Activated CD4-positive, alpha-beta T cell treated with anti-CD3 and anti-CD28 coated beads for 4 hours (primary cell): ENCODE measurements around the gene FXYD2.
"Not testable (repeated sequence)": the region's sequence is repeated elsewhere in the genome, so short reads cannot be mapped to it uniquely, and the experiment has no call there.

Experiments
- DNase-seq, 2 donors: peaks; one replicate each; pipeline ENCODE4 v3.0.0-alpha.2; 2020

Gene FXYD2

GRCh38 chr11:117824571-117825537 lies at the start of gene FXYD2:
Gene FXYD2 (minus strand): TSS chr11:117824744. CDS start chr11:117824678, 66 bp downstream.
- DNase-seq: no peak

- DNase-seq: no peak
Measured at GRCh38 chr11:117873828-117874125, 49.2 kb upstream of the FXYD2 start.

GRCh38 chr11:117872975-117873827 lies 48.7 kb upstream of the FXYD2 start:
- DNase-seq: no peak

GRCh38 chr11:117872420-117872961 lies 47.9 kb upstream of the FXYD2 start:
- no peak for DNase-seq

GRCh38 chr11:117871784-117872183 lies 47.2 kb upstream of the FXYD2 start:
- no peak for DNase-seq

- DNase-seq: no peak
Measured at GRCh38 chr11:117871160-117871559, 46.6 kb upstream of the FXYD2 start.

GRCh38 chr11:117870103-117870952 lies 45.8 kb upstream of the FXYD2 start:
- DNase-seq: no peak

- no peak for DNase-seq
Measured at GRCh38 chr11:117869604-117870003, 45.1 kb upstream of the FXYD2 start.

GRCh38 chr11:117868815-117869561 lies 44.4 kb upstream of the FXYD2 start:
- no peak for DNase-seq

- no peak for DNase-seq
Measured at GRCh38 chr11:117868088-117868487, 43.5 kb upstream of the FXYD2 start.

GRCh38 chr11:117866526-117866925 lies 42.0 kb upstream of the FXYD2 start:
- no peak for DNase-seq

- DNase-seq: not testable (repeated sequence)
Measured at GRCh38 chr11:117865546-117865945, 41.0 kb upstream of the FXYD2 start.

GRCh38 chr11:117863383-117863782 lies 38.8 kb upstream of the FXYD2 start:
- DNase-seq: no peak

GRCh38 chr11:117862753-117863152 lies 38.2 kb upstream of the FXYD2 start:
- no peak for DNase-seq

GRCh38 chr11:117862019-117862725 lies 37.6 kb upstream of the FXYD2 start:
- no peak for DNase-seq

GRCh38 chr11:117861151-117862018 lies 36.8 kb upstream of the FXYD2 start:
- no peak for DNase-seq

- DNase-seq: no peak
Measured at GRCh38 chr11:117860139-117860538, 35.6 kb upstream of the FXYD2 start.

GRCh38 chr11:117859488-117860112 lies 35.1 kb upstream of the FXYD2 start:
- DNase-seq: no peak

- no peak for DNase-seq
Measured at GRCh38 chr11:117859061-117859460, 34.5 kb upstream of the FXYD2 start.
